Measurements from ENCODE around the gene POLR1G.
"Not testable (repeated sequence)": the region's sequence is repeated elsewhere in the genome, so short reads cannot be mapped to it uniquely, and the experiment has no call there.

Gene POLR1G

GRCh38 chr19:45405435-45406225 lies 814 bp upstream of the POLR1G start:
- Histone ChIP-seq H3K9me3 (ENCODE audit: insufficient read depth, low read depth, low read length) (no peaks in the 10 kb centered on the region), H3K9ac (ENCODE audit: low read depth, low read length, poor library complexity, severe bottlenecking) (peak overlapping the region; percentile 76), H2AFZ (ENCODE audit: low read length) (peak overlapping the region; percentile 94), H3K4me1 (ENCODE audit: insufficient read depth, low read length, poor library complexity, severe bottlenecking) (peaks cover 25% of the 10 kb centered on the region), H3K9me2 (replicated peaks; ENCODE audit: low read depth, low read length) (no peaks in the 10 kb centered on the region), H4K20me1 (ENCODE audit: insufficient read depth, low read length, poor library complexity, severe bottlenecking) (no peaks in the 10 kb centered on the region), H3K4me3 (ENCODE audit: low read length, poor library complexity, severe bottlenecking) (peak overlapping the region; percentile 88), H3K79me2 (ENCODE audit: insufficient read depth, low read length) (peaks cover 4% of the 10 kb centered on the region; the same call in 1 of the 2 replicates), H3K4me2 (ENCODE audit: low read depth, low read length, poor library complexity, severe bottlenecking) (peak overlapping the region; percentile 96), H3F3A (ENCODE audit: low read depth) (no peaks in the 10 kb centered on the region), H3K27me3 (ENCODE audit: insufficient read depth, low read length, poor library complexity, severe bottlenecking) (no peaks in the 10 kb centered on the region), H3K36me3 (ENCODE audit: insufficient read depth, low read length) (no peaks in the 10 kb centered on the region)
- TF ChIP-seq EZH2phosphoT487 (IDR thresholded peaks at IDR 0.05; ENCODE audit: borderline replicate concordance) (no peak), CTCF (conservative IDR thresholded peaks at IDR 0.05; ENCODE audit: low read length) (no peak)

- Histone ChIP-seq H3K4me1 (ENCODE audit: insufficient read depth, low read length, poor library complexity, severe bottlenecking) (peaks cover 25% of the 10 kb centered on the region), H3K9me3 (ENCODE audit: insufficient read depth, low read depth, low read length) (no peaks in the 10 kb centered on the region), H3K4me2 (ENCODE audit: low read depth, low read length, poor library complexity, severe bottlenecking) (peak overlapping the region; percentile 96), H3K36me3 (ENCODE audit: insufficient read depth, low read length) (no peaks in the 10 kb centered on the region), H3F3A (ENCODE audit: low read depth) (no peaks in the 10 kb centered on the region), H3K27me3 (ENCODE audit: insufficient read depth, low read length, poor library complexity, severe bottlenecking) (no peaks in the 10 kb centered on the region), H2AFZ (ENCODE audit: low read length) (no peak overlapping the region), H3K4me3 (ENCODE audit: low read length, poor library complexity, severe bottlenecking) (peak overlapping the region; percentile 88), H3K79me2 (ENCODE audit: insufficient read depth, low read length) (peaks cover 4% of the 10 kb centered on the region; the same call in 1 of the 2 replicates), H3K9me2 (replicated peaks; ENCODE audit: low read depth, low read length) (no peaks in the 10 kb centered on the region), H3K9ac (ENCODE audit: low read depth, low read length, poor library complexity, severe bottlenecking) (peak overlapping the region; percentile 76), H4K20me1 (ENCODE audit: insufficient read depth, low read length, poor library complexity, severe bottlenecking) (no peaks in the 10 kb centered on the region)
- TF ChIP-seq EZH2phosphoT487 (IDR thresholded peaks at IDR 0.05; ENCODE audit: borderline replicate concordance) (no peak), CTCF (conservative IDR thresholded peaks at IDR 0.05; ENCODE audit: low read length) (no peak)
Observed at GRCh38 chr19:45407091-45407375, 589 bp downstream of the POLR1G start.

GRCh38 chr19:45407585-45407984 lies 1.1 kb downstream of the POLR1G start:
- peaks cover 25% of the 10 kb centered on the region for H3K4me1 ChIP-seq (ENCODE audit: insufficient read depth, low read length, poor library complexity, severe bottlenecking)
- H3K27me3 ChIP-seq (ENCODE audit: insufficient read depth, low read length, poor library complexity, severe bottlenecking); H4K20me1 ChIP-seq (ENCODE audit: insufficient read depth, low read length, poor library complexity, severe bottlenecking); H3K9me2 ChIP-seq (replicated peaks; ENCODE audit: low read depth, low read length); H3K79me2 ChIP-seq (ENCODE audit: insufficient read depth, low read length); H3F3A ChIP-seq (ENCODE audit: low read depth); H2AFZ ChIP-seq (ENCODE audit: low read length); H3K9me3 ChIP-seq (ENCODE audit: insufficient read depth, low read depth, low read length); H3K36me3 ChIP-seq (ENCODE audit: insufficient read depth, low read length): not testable (repeated sequence)
- peak overlapping the region; percentile 96 for H3K4me2 ChIP-seq (ENCODE audit: low read depth, low read length, poor library complexity, severe bottlenecking)
- peak overlapping the region; percentile 88 for H3K4me3 ChIP-seq (ENCODE audit: low read length, poor library complexity, severe bottlenecking)
- peak overlapping the region; percentile 76 for H3K9ac ChIP-seq (ENCODE audit: low read depth, low read length, poor library complexity, severe bottlenecking)

GRCh38 chr19:45408121-45408520 lies 1.7 kb downstream of the POLR1G start:
- H3K9ac ChIP-seq (ENCODE audit: low read depth, low read length, poor library complexity, severe bottlenecking), result no peak overlapping the region
- no peaks in the 10 kb centered on the region for H3K9me2 ChIP-seq (replicated peaks; ENCODE audit: low read depth, low read length)
- no peaks in the 10 kb centered on the region for H3K27me3 ChIP-seq (ENCODE audit: insufficient read depth, low read length, poor library complexity, severe bottlenecking)
- no peak overlapping the region for H3K4me3 ChIP-seq (ENCODE audit: low read length, poor library complexity, severe bottlenecking)
- H3K9me3 ChIP-seq (ENCODE audit: insufficient read depth, low read depth, low read length), result no peaks in the 10 kb centered on the region
- no peaks in the 10 kb centered on the region for H3F3A ChIP-seq (ENCODE audit: low read depth)
- H2AFZ ChIP-seq (ENCODE audit: low read length), result no peak overlapping the region
- no peaks in the 10 kb centered on the region for H4K20me1 ChIP-seq (ENCODE audit: insufficient read depth, low read length, poor library complexity, severe bottlenecking)
- peaks cover 4% of the 10 kb centered on the region; the same call in 1 of the 2 replicates for H3K79me2 ChIP-seq (ENCODE audit: insufficient read depth, low read length)
- TF ChIP-seq CTCF (conservative IDR thresholded peaks at IDR 0.05; ENCODE audit: low read length) (no peak), EZH2phosphoT487 (IDR thresholded peaks at IDR 0.05; ENCODE audit: borderline replicate concordance) (no peak)
- H3K4me2 ChIP-seq (ENCODE audit: low read depth, low read length, poor library complexity, severe bottlenecking), result no peak overlapping the region
- H3K4me1 ChIP-seq (ENCODE audit: insufficient read depth, low read length, poor library complexity, severe bottlenecking), result peaks cover 25% of the 10 kb centered on the region
- H3K36me3 ChIP-seq (ENCODE audit: insufficient read depth, low read length), result no peaks in the 10 kb centered on the region; the same call in 1 of the 2 replicates

All from Loucy (cell line).